WTC11 (cell line): ENCODE data around the gene P3R3URF. TPM values are rescaled to one million over a fixed set of nuclear protein-coding genes. Genes with fewer than 3 reads are reported as not detected.

Experiments used
- ATAC-seq: fragments of 200-7000 bp; cut with Tn5 transposase; 2 replicates; pipeline ENCODE4 v1.10.0; 2021; ENCODE audit warnings: mild to moderate bottlenecking, moderate library complexity
- CTCF ChIA-PET: fragments of 300-600 bp; sonication (Branson Sonifier 250); formaldehyde crosslinking; loops from one replicate; lab custom pipeline; 2021; ENCODE audit warnings: antibody characterized with exemption; lab: Charles Lee
- POLR2A ChIA-PET: fragments of 350-600 bp; sonication (Branson Sonifier 250); formaldehyde crosslinking; loops from one replicate; lab custom pipeline; 2021; ENCODE audit warnings: antibody characterized with exemption; lab: Charles Lee
- DNase-seq: peaks from one replicate; pipeline ENCODE4 v3.0.0; 2021; ENCODE audit warnings: low spot score
- H3K27ac Mint-ChIP-seq: 2 replicates; pipeline ENCODE4 v1.8.0; 2021; ENCODE audit warnings: mixed read lengths
- H3K27me3 Mint-ChIP-seq: 2 replicates; pipeline ENCODE4 v1.8.0; 2021; ENCODE audit warnings: low read depth, mild to moderate bottlenecking, moderate library complexity, mixed read lengths
- H3K36me3 Mint-ChIP-seq: 2 replicates; pipeline ENCODE4 v1.8.0; 2021; ENCODE audit warnings: mixed read lengths
- H3K4me1 Mint-ChIP-seq: 2 replicates; pipeline ENCODE4 v1.8.0; 2022; ENCODE audit warnings: mixed read lengths
- H3K4me3 Mint-ChIP-seq: 2 replicates; pipeline ENCODE4 v1.8.0; 2021; ENCODE audit warnings: mild to moderate bottlenecking, moderate library complexity, mixed read lengths
- H3K9me3 Mint-ChIP-seq: 2 replicates; pipeline ENCODE4 v1.8.0; 2021; ENCODE audit warnings: mixed read lengths
- ESRRA ChIP-seq: sonication (generic); formaldehyde crosslinking; IDR thresholded peaks from 2 replicates; pipeline ENCODE4 v1.8.1; 2022; ENCODE audit warnings: mild to moderate bottlenecking, missing genetic modification reagents, borderline replicate concordance
- ETV6 ChIP-seq: sonication (generic); formaldehyde crosslinking; IDR thresholded peaks from 2 replicates; pipeline ENCODE4 v1.8.1; 2022; ENCODE audit warnings: mild to moderate bottlenecking, missing genetic modification reagents
- FOXP1 ChIP-seq: sonication (generic); formaldehyde crosslinking; IDR thresholded peaks from 2 replicates; pipeline ENCODE4 v1.8.0; 2022; ENCODE audit warnings: missing genetic modification reagents, mild to moderate bottlenecking, moderate library complexity, borderline replicate concordance
- JAZF1 ChIP-seq: fragments of 250-450 bp; sonication (Bioruptor Pico); IDR thresholded peaks from 2 replicates; pipeline ENCODE4 v1.9.0; 2021; ENCODE audit warnings: moderate library complexity, mild to moderate bottlenecking, inconsistent platforms
- NR2C2 ChIP-seq: sonication (generic); formaldehyde crosslinking; IDR thresholded peaks from 2 replicates; pipeline ENCODE4 v1.8.0; 2022; ENCODE audit warnings: mild to moderate bottlenecking, missing genetic modification reagents
- OVOL2 ChIP-seq: fragments of 250-450 bp; sonication (Bioruptor Pico); IDR thresholded peaks from 2 replicates; pipeline ENCODE4 v1.9.0; 2021; ENCODE audit warnings: mild to moderate bottlenecking, borderline replicate concordance
- TP53 ChIP-seq: sonication (generic); formaldehyde crosslinking; IDR thresholded peaks from 2 replicates; pipeline ENCODE4 v1.8.1; 2023; ENCODE audit warnings: mild to moderate bottlenecking, missing genetic modification reagents
- ZNF396 ChIP-seq: fragments of 250-450 bp; sonication (Bioruptor Pico); IDR thresholded peaks from 2 replicates; pipeline ENCODE4 v1.8.0; 2021; ENCODE audit warnings: mild to moderate bottlenecking, moderate library complexity, borderline replicate concordance
- total RNA-seq: library from RNA; stranded (reverse); gene quantifications from 3 replicates; pipeline ENCODE4 v1.2.3, GENCODE V29; 2021
- TF ChIP-seq, protein P1 (sequence below): fragments of 250-450 bp; sonication (Bioruptor Pico); conservative IDR thresholded peaks from 2 replicates; pipeline ENCODE4 v1.9.0; 2021; ENCODE audit warnings: mild to moderate bottlenecking
- TF ChIP-seq, protein P2 (sequence below): fragments of 250-450 bp; sonication (Bioruptor Pico); IDR thresholded peaks from 2 replicates; pipeline ENCODE4 v1.9.0; 2021; ENCODE audit warnings: moderate library complexity, mild to moderate bottlenecking, inconsistent platforms, borderline replicate concordance
- TF ChIP-seq, protein P3 (sequence below): fragments of 250-450 bp; sonication (Bioruptor Pico); IDR thresholded peaks from 2 replicates; pipeline ENCODE4 v1.9.0; 2021; ENCODE audit warnings: mild to moderate bottlenecking, borderline replicate concordance

The P3R3URF gene
- total RNA-seq, 1 experiment from 2014 or later = not detected

DNA sequence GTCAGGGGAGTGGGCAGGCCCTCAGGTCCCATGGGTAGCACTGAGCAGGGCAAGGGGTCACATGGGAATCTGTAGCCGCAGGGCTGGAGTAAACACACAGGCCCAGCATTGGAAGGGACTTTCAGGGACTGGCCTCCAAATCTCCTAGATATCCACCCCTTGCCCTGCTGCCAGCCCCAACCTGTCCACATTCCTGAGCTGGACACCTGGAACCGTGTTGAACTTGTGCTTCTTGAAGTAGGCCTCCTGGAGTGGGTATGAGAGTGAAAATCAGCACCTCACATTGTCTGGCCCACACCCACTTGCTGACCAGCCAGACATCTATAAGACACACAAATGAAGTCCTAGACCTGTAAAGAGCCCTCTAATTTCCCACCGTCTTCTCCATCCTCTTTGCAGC lies 14.3 kb upstream of the P3R3URF start:
- Mint-ChIP-seq H3K4me3 (no peak overlapping the region), H3K27me3 (no peaks in the 10 kb centered on the region), H3K4me1 (no peaks in the 10 kb centered on the region), H3K27ac (no peak overlapping the region), H3K9me3 (no peaks in the 10 kb centered on the region), H3K36me3 (peaks cover 18% of the 10 kb centered on the region)
- POLR2A ChIA-PET = no interaction called here
- CTCF ChIA-PET = interaction anchor here (0.6 kb wide), 2 partner anchors 18 to 245 kb away, joined by 3 to 4 read pairs; no protein-coding TSS in a partner anchor
- DNase-seq = no peak
- ATAC-seq = no peak
- TF ChIP-seq JAZF1 (CRISPR knock-in tag) = no peak
- TF ChIP-seq NR2C2 (CRISPR knock-in tag) = no peak
- TF ChIP-seq TP53 = no peak
- no peak for TF ChIP-seq ZNF396
- TF ChIP-seq, protein P1, sequence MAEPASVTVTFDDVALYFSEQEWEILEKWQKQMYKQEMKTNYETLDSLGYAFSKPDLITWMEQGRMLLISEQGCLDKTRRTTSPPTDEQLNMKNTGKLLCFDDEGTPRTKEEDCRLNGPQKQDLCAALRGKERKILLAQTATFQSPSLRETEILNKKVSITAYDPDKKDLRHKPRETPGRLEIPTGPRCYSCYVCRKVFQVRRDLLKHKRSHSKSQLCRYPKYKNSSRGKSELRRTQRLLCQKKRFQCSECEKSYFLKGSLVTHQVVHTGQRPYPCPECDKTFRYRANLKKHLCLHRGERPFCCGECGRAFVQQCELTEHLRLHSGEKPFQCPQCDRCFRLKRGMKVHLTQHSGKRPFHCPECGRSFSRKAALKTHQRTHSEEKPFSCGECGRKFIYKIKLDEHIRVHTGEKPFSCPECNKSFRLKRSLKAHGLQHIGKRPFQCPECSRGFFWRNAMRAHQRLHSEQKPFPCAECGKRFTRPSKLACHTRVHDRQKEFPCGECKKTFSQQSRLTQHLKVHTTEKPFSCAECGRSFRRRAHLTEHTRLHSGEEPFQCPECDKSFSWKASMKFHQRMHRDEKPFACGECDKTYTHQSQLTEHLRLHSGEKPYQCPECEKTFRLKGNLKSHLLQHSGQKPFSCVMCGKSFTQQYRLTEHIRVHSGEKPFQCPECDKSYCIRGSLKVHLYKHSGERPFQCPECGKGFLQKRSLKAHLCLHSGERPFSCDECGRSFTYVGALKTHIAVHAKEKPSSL (CRISPR knock-in tag) = no peak
- TF ChIP-seq FOXP1 (CRISPR knock-in tag) = no peak
- TF ChIP-seq, protein P2, sequence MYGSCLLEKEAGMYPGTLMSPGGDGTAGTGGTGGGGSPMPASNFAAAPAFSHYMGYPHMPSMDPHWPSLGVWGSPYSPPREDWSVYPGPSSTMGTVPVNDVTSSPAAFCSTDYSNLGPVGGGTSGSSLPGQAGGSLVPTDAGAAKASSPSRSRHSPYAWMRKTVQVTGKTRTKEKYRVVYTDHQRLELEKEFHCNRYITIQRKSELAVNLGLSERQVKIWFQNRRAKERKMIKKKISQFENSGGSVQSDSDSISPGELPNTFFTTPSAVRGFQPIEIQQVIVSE (CRISPR knock-in tag) = no peak
- no peak for TF ChIP-seq ETV6 (CRISPR knock-in tag)
- TF ChIP-seq, protein P3, sequence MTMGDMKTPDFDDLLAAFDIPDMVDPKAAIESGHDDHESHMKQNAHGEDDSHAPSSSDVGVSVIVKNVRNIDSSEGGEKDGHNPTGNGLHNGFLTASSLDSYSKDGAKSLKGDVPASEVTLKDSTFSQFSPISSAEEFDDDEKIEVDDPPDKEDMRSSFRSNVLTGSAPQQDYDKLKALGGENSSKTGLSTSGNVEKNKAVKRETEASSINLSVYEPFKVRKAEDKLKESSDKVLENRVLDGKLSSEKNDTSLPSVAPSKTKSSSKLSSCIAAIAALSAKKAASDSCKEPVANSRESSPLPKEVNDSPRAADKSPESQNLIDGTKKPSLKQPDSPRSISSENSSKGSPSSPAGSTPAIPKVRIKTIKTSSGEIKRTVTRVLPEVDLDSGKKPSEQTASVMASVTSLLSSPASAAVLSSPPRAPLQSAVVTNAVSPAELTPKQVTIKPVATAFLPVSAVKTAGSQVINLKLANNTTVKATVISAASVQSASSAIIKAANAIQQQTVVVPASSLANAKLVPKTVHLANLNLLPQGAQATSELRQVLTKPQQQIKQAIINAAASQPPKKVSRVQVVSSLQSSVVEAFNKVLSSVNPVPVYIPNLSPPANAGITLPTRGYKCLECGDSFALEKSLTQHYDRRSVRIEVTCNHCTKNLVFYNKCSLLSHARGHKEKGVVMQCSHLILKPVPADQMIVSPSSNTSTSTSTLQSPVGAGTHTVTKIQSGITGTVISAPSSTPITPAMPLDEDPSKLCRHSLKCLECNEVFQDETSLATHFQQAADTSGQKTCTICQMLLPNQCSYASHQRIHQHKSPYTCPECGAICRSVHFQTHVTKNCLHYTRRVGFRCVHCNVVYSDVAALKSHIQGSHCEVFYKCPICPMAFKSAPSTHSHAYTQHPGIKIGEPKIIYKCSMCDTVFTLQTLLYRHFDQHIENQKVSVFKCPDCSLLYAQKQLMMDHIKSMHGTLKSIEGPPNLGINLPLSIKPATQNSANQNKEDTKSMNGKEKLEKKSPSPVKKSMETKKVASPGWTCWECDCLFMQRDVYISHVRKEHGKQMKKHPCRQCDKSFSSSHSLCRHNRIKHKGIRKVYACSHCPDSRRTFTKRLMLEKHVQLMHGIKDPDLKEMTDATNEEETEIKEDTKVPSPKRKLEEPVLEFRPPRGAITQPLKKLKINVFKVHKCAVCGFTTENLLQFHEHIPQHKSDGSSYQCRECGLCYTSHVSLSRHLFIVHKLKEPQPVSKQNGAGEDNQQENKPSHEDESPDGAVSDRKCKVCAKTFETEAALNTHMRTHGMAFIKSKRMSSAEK (CRISPR knock-in tag) = no peak

DNA sequence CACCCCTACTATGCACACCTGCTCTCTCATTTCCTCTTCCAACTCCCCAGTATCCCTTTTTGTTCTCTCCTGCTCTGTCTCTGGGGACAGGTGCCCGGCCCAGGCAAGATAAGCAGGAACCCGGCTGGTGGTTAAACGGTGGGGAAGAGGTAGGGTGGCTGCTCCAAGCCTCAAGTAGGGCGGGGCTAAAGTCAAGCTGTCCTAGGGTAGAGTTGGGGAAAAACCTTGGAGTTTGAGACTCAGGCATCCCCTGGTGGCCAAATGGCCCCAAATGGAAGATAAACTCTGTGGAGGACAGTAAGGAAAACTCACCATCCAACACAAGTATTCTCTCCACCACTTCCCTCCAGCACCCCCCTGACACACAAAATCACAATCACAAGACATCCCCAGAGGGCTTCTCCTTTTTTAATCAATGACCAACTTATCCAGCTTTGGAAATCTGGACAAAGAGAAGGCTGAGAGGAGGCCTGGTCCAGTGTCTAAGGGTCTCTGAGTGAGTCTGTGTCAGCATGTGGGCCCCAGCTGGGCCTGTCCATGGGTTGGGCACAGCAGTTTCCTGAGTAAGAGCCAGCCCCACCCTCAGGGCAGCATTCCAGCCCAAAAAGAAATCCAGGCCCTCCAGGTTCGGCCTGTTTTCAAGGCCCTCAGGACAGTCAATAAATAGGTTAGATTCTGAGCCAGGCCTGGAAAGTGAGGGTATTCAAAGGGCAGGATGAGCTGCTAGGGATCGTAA lies 12.2 kb upstream of the P3R3URF start:
- H3K4me3 Mint-ChIP-seq = no peak overlapping the region
- H3K9me3 Mint-ChIP-seq = no peaks in the 10 kb centered on the region
- CTCF ChIA-PET = interaction anchor here (1.1 to 1.4 kb wide), 3 partner anchors 35 to 59 kb away, joined by 3 read pairs; partner anchors contain the start of gene RAD54L

More for the DNA sequence above, 12.2 kb upstream of the P3R3URF start:
- POLR2A ChIA-PET = no interaction called here
- Mint-ChIP-seq H3K27me3 (no peaks in the 10 kb centered on the region), H3K27ac (no peak overlapping the region), H3K4me1 (0 out of 2 replicates have a peak, but pooled peaks cover 4% of the 10 kb centered on the region), H3K36me3 (peaks cover 16% of the 10 kb centered on the region)
- ATAC-seq (peak; percentile 69), DNase-seq (no peak)
- TF ChIP-seq OVOL2 (no peak), ESRRA (no peak)
- TF ChIP-seq, protein P1 (CRISPR knock-in tag) = no peak
